GM12874 (cell line): ENCODE measurements around the gene PLEKHG7.

ENCODE experiments used
- TF ChIP-seq, protein P1 (sequence below): IDR thresholded peaks from 2 replicates; pipeline ENCODE4 v1.5.1; 2011; ENCODE audit warnings: low read depth, mild to moderate bottlenecking, control low read depth, low read length, moderate library complexity; ENCODE audit not compliant: insufficient read depth

Gene PLEKHG7

DNA sequence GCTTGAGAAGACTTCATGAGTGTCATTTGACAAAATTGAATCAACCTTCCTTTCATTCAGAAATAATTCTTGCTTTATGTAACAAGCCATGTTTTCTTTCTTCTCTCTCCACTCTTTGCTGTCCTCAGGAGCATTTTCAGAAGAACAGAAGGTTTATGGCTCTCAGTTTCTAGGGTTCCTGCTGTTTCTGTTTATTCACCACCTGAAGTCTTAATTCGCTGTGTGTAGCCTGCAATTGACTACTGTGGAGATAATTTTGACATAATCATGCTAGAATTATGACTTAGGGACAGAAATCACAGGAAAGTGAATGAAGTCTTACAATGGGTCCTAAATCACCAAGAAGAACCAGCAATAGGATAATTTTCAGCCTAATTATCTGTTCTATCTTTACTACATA lies 7.2 kb upstream of the PLEKHG7 start:
- TF ChIP-seq, protein P1, sequence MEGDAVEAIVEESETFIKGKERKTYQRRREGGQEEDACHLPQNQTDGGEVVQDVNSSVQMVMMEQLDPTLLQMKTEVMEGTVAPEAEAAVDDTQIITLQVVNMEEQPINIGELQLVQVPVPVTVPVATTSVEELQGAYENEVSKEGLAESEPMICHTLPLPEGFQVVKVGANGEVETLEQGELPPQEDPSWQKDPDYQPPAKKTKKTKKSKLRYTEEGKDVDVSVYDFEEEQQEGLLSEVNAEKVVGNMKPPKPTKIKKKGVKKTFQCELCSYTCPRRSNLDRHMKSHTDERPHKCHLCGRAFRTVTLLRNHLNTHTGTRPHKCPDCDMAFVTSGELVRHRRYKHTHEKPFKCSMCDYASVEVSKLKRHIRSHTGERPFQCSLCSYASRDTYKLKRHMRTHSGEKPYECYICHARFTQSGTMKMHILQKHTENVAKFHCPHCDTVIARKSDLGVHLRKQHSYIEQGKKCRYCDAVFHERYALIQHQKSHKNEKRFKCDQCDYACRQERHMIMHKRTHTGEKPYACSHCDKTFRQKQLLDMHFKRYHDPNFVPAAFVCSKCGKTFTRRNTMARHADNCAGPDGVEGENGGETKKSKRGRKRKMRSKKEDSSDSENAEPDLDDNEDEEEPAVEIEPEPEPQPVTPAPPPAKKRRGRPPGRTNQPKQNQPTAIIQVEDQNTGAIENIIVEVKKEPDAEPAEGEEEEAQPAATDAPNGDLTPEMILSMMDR: no peak

DNA sequence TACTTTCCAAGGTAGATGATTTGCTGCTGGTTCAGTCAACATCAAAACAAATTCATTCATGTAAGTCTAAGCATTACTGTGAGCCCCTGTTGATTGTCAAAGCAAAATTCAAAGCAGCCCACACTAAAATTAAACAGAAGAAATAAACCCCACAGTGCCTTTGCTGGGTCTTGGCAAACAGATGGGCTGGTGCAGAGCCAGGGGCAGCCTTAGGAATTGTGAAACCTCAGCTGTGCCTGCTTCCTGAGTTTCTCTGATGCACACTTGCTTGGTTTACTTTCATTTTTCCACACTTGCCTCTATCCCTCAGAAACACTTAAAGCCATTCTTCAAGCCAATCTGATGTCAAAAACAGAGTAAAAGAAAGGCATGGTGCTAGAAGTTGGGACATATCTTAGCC lies 6.6 kb upstream of the PLEKHG7 start:
- TF ChIP-seq, protein P1: no peak

DNA sequence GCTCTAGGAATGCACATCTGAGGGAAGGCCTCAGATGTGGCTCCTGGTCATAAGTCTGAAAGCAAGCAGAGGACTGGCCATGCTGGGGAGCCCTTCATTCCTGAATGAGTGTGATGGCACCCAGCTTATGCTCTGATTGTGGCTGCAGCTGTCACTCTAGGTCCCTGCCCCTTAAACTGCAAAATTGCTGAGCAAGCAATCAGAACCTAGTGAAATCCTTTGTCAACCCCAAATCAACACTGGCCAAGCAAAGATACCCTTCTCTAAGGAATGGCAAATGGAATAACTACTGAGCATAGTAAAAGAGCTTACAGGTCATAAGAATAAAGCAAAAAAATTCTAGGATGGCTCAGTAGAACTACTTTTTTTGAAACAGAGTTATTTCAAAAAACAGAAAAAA lies 4.3 kb upstream of the PLEKHG7 start:
- TF ChIP-seq, protein P1: no peak

DNA sequence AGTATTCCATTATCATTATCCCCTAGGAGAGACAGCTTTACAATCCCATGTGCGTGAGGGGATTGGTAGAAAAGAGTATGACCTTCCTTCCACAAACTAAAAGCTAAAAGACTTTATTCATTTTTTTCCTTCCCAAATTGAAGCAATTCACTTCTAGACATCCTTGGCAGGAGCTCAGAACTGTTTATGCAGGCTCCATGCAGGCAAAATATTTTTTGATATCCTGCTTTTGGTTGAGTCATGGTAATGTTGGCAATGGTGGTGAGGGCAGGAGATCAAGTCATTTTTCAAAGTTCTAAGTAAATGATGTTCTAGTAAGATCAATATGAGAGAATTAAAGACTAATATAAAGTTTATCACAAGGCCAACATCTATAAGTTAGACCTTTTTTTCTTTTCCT lies 1.3 kb upstream of the PLEKHG7 start:
- TF ChIP-seq, protein P1: no peak

DNA sequence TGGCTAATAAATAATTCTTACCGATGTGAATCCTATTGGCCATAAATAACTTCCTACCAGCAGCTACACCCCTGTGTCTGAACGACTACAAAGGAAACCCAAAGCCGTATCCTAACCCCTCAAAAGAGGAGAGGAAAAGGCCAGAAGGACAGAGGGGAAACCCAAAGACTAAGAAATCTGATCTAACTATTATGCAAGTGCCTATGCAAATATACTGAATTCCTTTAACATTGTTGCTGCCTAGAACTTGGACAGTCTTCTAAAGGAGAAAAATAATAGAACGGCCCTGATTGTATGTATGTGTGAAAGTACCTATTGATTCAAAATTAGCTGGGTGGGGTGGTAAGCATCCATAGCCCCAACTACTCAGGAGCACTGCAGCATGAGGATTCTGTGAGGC lies 997 bp downstream of the PLEKHG7 start:
- TF ChIP-seq, protein P1: no peak

DNA sequence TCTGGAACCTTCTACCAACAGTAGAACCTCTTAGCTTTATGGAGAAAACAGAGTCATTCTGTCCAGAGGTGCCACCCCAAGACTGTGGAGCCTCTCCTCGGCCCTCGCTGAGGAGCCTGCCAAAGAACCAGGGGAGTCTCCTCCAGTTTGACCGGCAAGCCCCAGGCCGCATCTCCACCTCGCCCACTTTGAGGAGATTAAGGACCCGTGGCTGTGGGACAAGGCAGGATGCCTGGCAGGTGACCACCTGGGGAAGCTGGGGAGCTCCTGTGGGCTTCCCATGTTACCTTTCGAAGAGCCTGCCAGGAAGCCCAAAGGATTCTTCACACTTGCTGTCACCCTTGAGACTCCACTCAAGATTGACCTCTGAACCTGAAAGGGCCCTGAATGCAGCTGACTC lies 3.8 kb downstream of the PLEKHG7 start:
- TF ChIP-seq, protein P1: no peak

DNA sequence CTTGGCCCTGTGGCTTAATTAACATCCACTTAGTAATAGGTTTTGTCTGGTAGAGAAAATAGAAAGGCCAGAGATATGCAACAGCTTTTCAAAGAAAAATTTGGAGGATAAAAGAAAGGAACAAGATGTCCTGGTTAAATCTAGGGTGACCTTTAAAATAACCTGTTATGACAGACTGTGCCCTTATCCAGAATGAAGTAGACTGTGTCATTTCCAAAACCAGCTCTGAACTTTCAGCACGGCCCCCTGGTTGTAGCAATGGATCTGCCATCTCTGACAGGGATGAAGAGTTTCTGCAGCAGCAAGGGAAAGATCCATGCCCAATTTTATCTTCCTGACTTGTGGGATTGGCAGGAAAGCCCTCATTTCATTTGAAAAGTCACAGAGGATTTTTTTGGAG lies 5.1 kb downstream of the PLEKHG7 start:
- TF ChIP-seq, protein P1: no peak

DNA sequence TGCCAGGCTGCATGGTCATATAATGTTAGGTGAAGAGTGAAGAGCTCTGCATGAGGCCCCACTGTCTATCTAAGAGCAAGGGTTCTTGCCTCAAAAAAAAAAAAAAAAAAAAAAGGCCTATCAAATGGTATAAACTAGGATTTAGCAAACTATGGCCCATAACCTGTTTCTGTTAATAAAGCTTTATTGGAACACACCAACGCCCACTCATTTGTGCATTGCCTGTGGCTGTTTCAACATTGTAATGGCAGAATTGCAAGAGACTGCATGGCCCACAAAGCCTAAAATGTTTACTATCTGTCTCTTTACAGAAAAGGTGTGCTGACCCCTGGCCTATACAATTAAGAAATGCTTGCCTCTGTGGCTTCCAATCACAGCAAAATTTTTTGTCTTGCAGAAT lies 12.8 kb downstream of the PLEKHG7 start:
- TF ChIP-seq, protein P1: no peak
